Epithelial cell of proximal tubule (primary cell): ENCODE measurements around the gene TBL1X. TPM values are rescaled to one million over a fixed set of nuclear protein-coding genes. Genes with fewer than 3 reads are reported as not detected.

Experiments
- DNase-seq: peaks from one replicate; pipeline ENCODE4 v3.0.0-alpha.2; 2011; ENCODE audit warnings: low read depth
- H3K4me3 ChIP-seq: 2 replicates; pipeline ENCODE4 v1.5.1; 2011; ENCODE audit warnings: low read depth, mild to moderate bottlenecking, low read length
- total RNA-seq: library from RNA; depleted of rRNA; stranded (reverse); fragments of >200 nt; gene quantifications from 2 replicates; pipeline ENCODE4 v1.2.3, GENCODE V29; 2015
- TF ChIP-seq, protein P1 (sequence below): conservative IDR thresholded peaks from 2 replicates; pipeline ENCODE4 v1.5.1; 2012; ENCODE audit warnings: low read depth, mild to moderate bottlenecking, low read length

Gene TBL1X
- total RNA-seq, 1 donor from 2014 or later = 9.1 TPM

DNA sequence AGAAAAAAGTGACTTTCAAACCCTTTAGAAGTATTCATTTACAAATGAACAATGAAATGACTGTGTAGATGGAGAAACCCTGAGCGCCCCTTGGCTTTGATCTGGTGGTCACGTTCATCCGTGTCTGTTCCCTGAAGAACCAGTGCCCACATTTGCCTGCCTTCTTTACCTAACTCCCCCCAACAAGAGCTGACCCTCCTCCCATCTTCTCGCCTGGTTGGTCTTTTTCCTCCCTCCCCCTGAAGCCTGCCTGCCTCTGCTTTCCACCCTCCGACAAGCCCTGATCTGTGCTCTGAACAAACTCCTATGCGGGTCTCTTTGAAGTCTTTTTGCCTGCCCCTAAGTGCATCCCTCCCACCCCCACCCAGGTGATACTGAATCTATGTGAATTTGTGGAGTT lies 18.5 kb downstream of the TBL1X start:
- no peak for DNase-seq
- no peak overlapping the region for H3K4me3 ChIP-seq
- TF ChIP-seq, protein P1, sequence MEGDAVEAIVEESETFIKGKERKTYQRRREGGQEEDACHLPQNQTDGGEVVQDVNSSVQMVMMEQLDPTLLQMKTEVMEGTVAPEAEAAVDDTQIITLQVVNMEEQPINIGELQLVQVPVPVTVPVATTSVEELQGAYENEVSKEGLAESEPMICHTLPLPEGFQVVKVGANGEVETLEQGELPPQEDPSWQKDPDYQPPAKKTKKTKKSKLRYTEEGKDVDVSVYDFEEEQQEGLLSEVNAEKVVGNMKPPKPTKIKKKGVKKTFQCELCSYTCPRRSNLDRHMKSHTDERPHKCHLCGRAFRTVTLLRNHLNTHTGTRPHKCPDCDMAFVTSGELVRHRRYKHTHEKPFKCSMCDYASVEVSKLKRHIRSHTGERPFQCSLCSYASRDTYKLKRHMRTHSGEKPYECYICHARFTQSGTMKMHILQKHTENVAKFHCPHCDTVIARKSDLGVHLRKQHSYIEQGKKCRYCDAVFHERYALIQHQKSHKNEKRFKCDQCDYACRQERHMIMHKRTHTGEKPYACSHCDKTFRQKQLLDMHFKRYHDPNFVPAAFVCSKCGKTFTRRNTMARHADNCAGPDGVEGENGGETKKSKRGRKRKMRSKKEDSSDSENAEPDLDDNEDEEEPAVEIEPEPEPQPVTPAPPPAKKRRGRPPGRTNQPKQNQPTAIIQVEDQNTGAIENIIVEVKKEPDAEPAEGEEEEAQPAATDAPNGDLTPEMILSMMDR = no peak

DNA sequence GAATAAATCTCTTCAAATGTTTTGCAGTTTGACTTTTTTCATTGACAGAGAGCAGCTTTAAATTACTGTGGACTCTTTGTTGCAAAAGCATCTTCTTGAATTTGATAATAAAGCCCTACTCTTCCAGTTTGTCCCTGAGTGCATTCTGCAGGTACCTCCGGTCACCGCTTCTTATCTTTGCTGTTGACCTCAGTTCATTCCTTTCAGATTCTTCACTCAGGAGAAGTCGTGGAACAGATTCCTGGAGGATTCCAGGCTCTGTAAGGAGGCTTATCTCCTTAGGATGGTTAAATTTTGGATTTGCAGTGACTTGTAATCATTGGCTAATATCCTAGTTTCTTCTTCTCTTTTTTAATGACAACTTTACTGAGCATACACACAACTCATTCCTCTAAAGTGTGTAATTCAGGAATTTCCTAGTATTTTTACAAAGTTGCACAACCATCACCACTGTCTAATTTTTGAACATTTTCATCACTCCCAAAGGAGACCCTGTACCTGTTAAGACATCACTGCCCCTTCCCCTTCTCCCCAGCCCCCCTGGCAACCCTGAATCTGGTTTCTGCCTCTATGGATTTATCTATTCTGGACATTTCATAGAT lies 22.0 kb downstream of the TBL1X start:
- H3K4me3 ChIP-seq = no peak overlapping the region
- TF ChIP-seq, protein P1 = no peak
- no peak for DNase-seq

DNA sequence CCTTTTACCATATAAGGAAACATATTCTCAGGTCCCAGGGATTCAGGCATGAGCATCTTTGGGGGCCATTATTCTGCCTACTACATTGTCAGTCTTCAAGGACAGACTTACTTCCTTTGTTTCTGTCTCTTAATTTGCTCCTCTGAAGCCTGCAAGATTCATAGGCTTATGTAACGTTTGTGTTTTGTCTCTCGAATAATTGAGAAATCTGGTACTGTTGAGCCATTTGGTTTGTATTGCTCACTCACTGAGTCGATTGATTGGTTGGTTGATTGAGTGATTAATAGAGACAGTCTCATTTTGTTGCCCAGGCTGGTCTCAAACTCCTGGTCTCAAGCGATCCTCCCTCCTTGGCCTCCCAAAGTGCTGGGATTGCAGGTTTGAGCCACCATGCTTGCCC lies 23.7 kb downstream of the TBL1X start:
- TF ChIP-seq, protein P1 = no peak
- no peak for DNase-seq
- no peak overlapping the region for H3K4me3 ChIP-seq

DNA sequence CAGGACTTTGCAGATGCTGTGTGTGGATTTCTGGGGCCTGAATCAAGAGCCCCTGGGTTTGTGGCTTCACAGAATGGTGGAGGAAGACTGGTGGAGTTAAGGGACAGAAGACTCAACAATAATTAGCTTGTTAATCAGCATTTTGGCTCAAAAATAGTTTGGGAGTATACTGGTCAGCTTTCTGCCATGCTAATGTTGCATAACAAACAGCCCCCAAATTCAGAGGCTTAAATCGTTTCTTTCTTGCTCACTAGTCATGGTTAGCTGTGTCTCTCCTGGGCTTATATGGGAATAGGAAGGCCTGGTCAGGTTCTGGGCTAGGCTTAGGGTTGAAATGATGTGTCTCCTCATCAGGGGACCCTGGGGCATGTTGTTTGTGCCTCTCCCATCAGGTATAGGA lies 24.4 kb downstream of the TBL1X start:
- no peak overlapping the region for H3K4me3 ChIP-seq
- DNase-seq = no peak
- TF ChIP-seq, protein P1 = no peak

DNA sequence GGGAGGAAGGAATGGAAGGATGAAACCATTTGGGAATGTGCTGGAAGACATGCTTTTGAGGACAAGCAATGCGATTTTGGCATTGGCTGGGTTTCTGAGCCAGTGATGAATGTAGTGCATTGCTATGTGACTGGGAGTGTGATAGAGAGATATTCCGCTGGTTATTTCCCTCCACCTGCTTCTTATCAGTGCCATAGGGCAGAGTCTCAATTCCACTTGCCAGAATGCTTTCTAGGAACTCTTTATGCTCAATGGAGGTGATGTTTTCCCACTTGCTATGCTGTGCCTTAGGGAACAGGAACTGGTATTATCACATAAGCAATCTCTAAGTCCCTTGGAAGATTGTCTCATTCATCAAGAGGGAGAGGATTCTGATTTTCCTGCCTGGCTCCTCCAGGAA lies 28.0 kb downstream of the TBL1X start:
- no peak overlapping the region for H3K4me3 ChIP-seq
- no peak for DNase-seq
- TF ChIP-seq, protein P1 = no peak

DNA sequence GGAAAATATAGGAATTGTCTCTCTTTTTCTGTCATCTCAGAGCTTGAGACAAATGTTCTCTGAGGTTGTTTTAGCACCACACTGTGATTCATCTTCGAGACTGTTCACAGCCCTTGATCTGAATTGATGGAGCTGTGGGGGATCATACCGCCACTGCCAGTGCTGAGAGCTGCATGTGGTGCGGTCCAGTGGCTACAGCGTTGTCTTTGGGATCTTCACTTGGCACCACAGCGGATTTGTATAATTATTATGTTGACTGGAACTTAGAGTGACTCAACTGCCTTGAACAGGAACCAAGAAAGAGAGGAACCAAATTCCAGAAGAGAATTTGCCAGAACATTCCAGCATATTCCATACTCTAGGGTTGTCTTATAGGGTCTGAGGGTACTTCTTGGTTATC lies 29.1 kb downstream of the TBL1X start:
- TF ChIP-seq, protein P1 = no peak
- no peak overlapping the region for H3K4me3 ChIP-seq
- no peak for DNase-seq

DNA sequence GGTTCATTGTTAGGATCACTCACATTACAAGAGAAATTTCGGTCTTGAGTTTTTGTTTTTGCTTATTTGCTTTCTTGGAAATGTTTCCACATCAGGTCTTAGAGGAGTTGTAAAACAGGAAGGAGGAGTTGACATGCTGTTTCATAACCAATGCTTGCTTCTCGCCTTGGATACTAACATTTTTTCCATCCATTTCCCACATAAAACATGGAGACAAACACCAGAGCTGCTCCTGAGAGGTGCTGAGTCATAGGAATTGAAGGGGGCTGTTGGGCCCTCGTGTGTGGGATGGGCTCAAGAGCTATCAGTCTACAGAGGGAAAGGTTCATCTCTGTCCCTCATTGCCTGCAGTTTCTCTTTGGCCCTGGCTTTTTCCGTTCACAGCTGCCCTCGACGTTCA lies 29.9 kb downstream of the TBL1X start:
- no peak for DNase-seq
- H3K4me3 ChIP-seq = no peak overlapping the region
- TF ChIP-seq, protein P1 = no peak
